ENCODE measurements around the gene PNKD.

The PNKD gene

GRCh38 chr2:218323526-218324472 is 53.5 kb downstream of the PNKD start:
- peak; percentile 68 for DNase-seq
- in situ Hi-C loops (cut with HindIII; ENCODE audit: low pct_ligation_motif_present, low pct_unique_long_range_greater_than_20kb, low sequenced_read_pairs): no loop called here

GRCh38 chr2:218325566-218326160 is 55.3 kb downstream of the PNKD start:
- in situ Hi-C loops (cut with HindIII; ENCODE audit: low pct_ligation_motif_present, low pct_unique_long_range_greater_than_20kb, low sequenced_read_pairs): no loop called here
- no peak for DNase-seq

- in situ Hi-C loops (cut with HindIII; ENCODE audit: low pct_ligation_motif_present, low pct_unique_long_range_greater_than_20kb, low sequenced_read_pairs): no loop called here
- no peak for DNase-seq
Observed at GRCh38 chr2:218326315-218326714, 56.0 kb downstream of the PNKD start.

- no peak for DNase-seq
Observed at GRCh38 chr2:218327451-218328210, 57.3 kb downstream of the PNKD start.

GRCh38 chr2:218328294-218328693 is 58.0 kb downstream of the PNKD start:
- in situ Hi-C loops (cut with HindIII; ENCODE audit: low pct_ligation_motif_present, low pct_unique_long_range_greater_than_20kb, low sequenced_read_pairs): no loop called here
- DNase-seq: no peak

More at GRCh38 chr2:218327451-218328210, 57.3 kb downstream of the PNKD start:
- in situ Hi-C loops (cut with HindIII; ENCODE audit: low pct_ligation_motif_present, low pct_unique_long_range_greater_than_20kb, low sequenced_read_pairs): no loop called here

GRCh38 chr2:218329027-218329825 is 58.9 kb downstream of the PNKD start:
- DNase-seq: no peak

GRCh38 chr2:218329826-218330593 is 59.7 kb downstream of the PNKD start:
- in situ Hi-C loops (cut with HindIII; ENCODE audit: low pct_ligation_motif_present, low pct_unique_long_range_greater_than_20kb, low sequenced_read_pairs): no loop called here
- DNase-seq: no peak

More at GRCh38 chr2:218329027-218329825, 58.9 kb downstream of the PNKD start:
- in situ Hi-C loops (cut with HindIII; ENCODE audit: low pct_ligation_motif_present, low pct_unique_long_range_greater_than_20kb, low sequenced_read_pairs): no loop called here

- in situ Hi-C loops (cut with HindIII; ENCODE audit: low pct_ligation_motif_present, low pct_unique_long_range_greater_than_20kb, low sequenced_read_pairs): no loop called here
- no peak for DNase-seq
Observed at GRCh38 chr2:218331745-218332144, 61.4 kb downstream of the PNKD start.

GRCh38 chr2:218332288-218332687 is 62.0 kb downstream of the PNKD start:
- in situ Hi-C loops (cut with HindIII; ENCODE audit: low pct_ligation_motif_present, low pct_unique_long_range_greater_than_20kb, low sequenced_read_pairs): no loop called here
- DNase-seq: no peak

GRCh38 chr2:218332920-218333645 is 62.8 kb downstream of the PNKD start:
- in situ Hi-C loops (cut with HindIII; ENCODE audit: low pct_ligation_motif_present, low pct_unique_long_range_greater_than_20kb, low sequenced_read_pairs): no loop called here
- DNase-seq: no peak

- DNase-seq: no peak
- in situ Hi-C loops (cut with HindIII; ENCODE audit: low pct_ligation_motif_present, low pct_unique_long_range_greater_than_20kb, low sequenced_read_pairs): no loop called here
Observed at GRCh38 chr2:218334531-218334930, 64.2 kb downstream of the PNKD start.

- in situ Hi-C loops (cut with HindIII; ENCODE audit: low pct_ligation_motif_present, low pct_unique_long_range_greater_than_20kb, low sequenced_read_pairs): no loop called here
- no peak for DNase-seq
Observed at GRCh38 chr2:218340656-218341055, 70.3 kb downstream of the PNKD start.

GRCh38 chr2:218341381-218341780 is 71.1 kb downstream of the PNKD start:
- no peak for DNase-seq
- in situ Hi-C loops (cut with HindIII; ENCODE audit: low pct_ligation_motif_present, low pct_unique_long_range_greater_than_20kb, low sequenced_read_pairs): no loop called here

- DNase-seq: no peak
- in situ Hi-C loops (cut with HindIII; ENCODE audit: low pct_ligation_motif_present, low pct_unique_long_range_greater_than_20kb, low sequenced_read_pairs): no loop called here
Observed at GRCh38 chr2:218342837-218343236, 72.5 kb downstream of the PNKD start.

- peak; percentile 12 for DNase-seq
- in situ Hi-C loops (cut with HindIII; ENCODE audit: low pct_ligation_motif_present, low pct_unique_long_range_greater_than_20kb, low sequenced_read_pairs): no loop called here
Observed at GRCh38 chr2:218343591-218343990, 73.3 kb downstream of the PNKD start.

- no peak for DNase-seq
Observed at GRCh38 chr2:218344090-218344754, 73.9 kb downstream of the PNKD start.

More at GRCh38 chr2:218344090-218344754, 73.9 kb downstream of the PNKD start:
- in situ Hi-C loops (cut with HindIII; ENCODE audit: low pct_ligation_motif_present, low pct_unique_long_range_greater_than_20kb, low sequenced_read_pairs): no loop called here

Measured in ACHN (cell line).